Activated effector memory CD4-positive, alpha-beta T cell treated with anti-CD3 and anti-CD28 coated beads, Interleukin-2, amount 50 U/mL, for 16 hours (primary cell): ENCODE measurements around the gene SLC7A9.
"Not testable (repeated sequence)": the region's sequence is repeated elsewhere in the genome, so short reads cannot be mapped to it uniquely, and the experiment has no call there.

Experiments
- DNase-seq: peaks from one replicate; pipeline ENCODE4 v3.0.0-alpha.2; 2020

Gene SLC7A9

GRCh38 chr19:32787161-32787813 is 82.3 kb downstream of the SLC7A9 start:
- not testable (repeated sequence) for DNase-seq

DNA sequence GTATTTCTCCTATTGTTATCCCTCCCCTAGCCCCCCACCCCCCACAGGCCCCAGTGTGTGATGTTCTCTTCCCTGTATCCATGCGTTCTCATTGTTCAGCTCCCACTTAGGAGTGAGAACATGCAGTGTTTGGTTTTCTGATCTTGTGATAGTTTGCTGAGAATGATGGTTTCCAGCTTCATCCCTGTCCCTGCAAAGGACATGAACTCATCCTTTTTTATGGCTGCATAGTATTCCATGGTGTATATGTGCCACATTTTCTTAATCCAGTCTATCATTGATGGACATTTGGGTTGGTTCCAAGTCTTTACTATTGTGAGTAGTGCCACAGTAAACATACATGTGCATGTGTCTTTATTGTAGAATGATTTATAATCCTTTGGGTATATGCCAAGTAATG is 87.5 kb downstream of the SLC7A9 start:
- DNase-seq = not testable (repeated sequence)

DNA sequence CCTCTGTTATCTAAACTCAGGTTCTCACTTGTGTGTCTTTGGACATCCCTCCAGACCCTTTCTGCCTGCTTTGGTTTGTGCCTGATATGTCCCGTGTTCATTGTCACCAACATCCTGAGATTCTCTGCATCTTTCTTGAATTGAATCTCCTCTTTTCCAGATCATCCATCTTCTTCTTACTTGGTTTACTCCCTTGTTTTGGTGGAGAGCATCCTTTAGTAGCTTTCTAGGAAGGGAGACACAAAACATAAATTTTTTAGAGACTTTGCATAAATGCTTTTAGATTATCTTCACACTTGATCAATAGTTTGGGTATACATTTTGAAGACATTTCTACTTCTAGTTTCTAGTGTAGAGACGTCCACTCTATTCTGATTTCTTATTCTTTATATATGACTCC is 88.3 kb downstream of the SLC7A9 start:
- no peak for DNase-seq
